ENCODE data around the gene ESPN. TPM values are rescaled to one million over a fixed set of nuclear protein-coding genes. Genes with fewer than 3 reads are reported as not detected.

The ESPN gene
- total and polyA plus RNA-seq, 10 of the 15 experiments (the other 5 are each of a cell fraction or from before 2014, with no cell fraction given): 0.18 to 0.71 (median 0.59) TPM; not detected in 7

- no peak for TF ChIP-seq POLR2AphosphoS2 (IDR thresholded peaks at IDR 0.05; ENCODE audit: low read depth, low read length)
- TF ChIP-seq PAX5 (IDR thresholded peaks at IDR 0.05; ENCODE audit: borderline replicate concordance, low read depth, low read length): no peak
- no peak for TF ChIP-seq MAX (IDR thresholded peaks at IDR 0.05; ENCODE audit: low read depth, low read length)
Observed at GRCh38 chr1:6468729-6469461, 44.3 kb downstream of the ESPN start (continued).

DNA sequence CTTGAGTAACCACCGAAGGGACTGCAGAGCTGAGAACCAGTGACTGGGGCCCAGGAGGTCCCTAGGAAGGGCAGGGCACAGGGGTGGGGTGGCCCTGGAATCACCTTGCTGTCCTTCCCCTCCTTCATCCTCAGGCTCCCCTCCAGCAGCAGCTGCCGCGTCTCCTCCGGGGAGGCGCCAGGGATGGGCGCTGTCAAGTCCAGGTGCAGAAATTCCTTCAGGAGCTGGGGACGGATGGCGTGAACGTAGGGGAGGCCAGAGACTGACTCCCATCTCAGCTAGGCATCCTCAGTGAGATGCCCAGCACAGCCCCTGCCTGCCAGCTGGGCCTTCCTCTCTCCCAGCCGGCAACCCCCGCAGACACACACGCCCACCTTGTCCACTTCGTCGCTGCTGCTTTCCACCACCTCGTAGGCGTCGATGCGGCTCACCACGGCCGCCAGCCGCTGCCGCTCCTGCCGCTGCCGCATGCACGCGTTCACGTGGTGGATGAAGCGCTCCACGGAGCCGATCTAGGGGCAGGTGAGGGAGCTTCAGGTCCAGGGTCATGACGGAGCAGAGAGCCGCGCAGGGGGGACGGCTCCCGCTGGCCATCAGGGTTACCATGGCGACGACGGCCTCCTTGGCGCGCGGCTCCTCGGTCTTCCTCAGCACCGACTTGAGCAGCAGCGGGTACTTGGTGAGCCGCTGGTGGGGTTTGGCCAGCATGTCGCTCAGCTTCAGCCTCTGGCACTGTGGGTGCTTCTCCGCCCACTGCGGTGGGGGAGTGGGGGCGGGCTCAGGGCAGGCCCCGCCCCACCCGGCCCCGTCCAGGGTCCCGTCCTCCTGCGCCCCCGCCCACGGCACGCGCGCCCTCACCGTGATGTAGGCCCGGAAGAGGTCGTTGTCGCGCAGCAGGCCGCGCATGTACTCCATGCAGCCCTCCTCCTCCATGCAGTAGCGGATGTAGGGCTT is 45.8 kb downstream of the ESPN start:
- H3K9me3 ChIP-seq (replicated peaks; ENCODE audit: control insufficient read depth, insufficient read depth, low read length): no peaks in the 10 kb centered on the region
- no peak for TF ChIP-seq SKIL (IDR thresholded peaks at IDR 0.05; ENCODE audit: low read depth, poor library complexity, severe bottlenecking)
- no peak for TF ChIP-seq CEBPB (IDR thresholded peaks at IDR 0.05; ENCODE audit: borderline replicate concordance in 1 of 2, low read depth in 2 of 2, low read length in 2 of 2)
- no peak for TF ChIP-seq ZZZ3 (IDR thresholded peaks at IDR 0.05; ENCODE audit: control insufficient read depth, insufficient read length, low read depth)
- no peak for TF ChIP-seq RELA (IDR thresholded peaks at IDR 0.05; ENCODE audit: borderline replicate concordance, partially characterized antibody)
- TF ChIP-seq SUZ12 (IDR thresholded peaks at IDR 0.05; ENCODE audit: unreplicated experiment): no peak
- TF ChIP-seq GABPA (IDR thresholded peaks at IDR 0.05; ENCODE audit: low read depth): no peak
- no peak for TF ChIP-seq BCL11A (IDR thresholded peaks at IDR 0.05; ENCODE audit: low read depth, low read length)
- no peak for TF ChIP-seq JUND (IDR thresholded peaks at IDR 0.05; ENCODE audit: low read depth, low read length)
- TF ChIP-seq NR2F1 (conservative IDR thresholded peaks at IDR 0.05): no peak
- ATAC-seq: no peak
- RAD21 ChIA-PET (ENCODE audit: unreplicated experiment): no interaction called here
- SMC1A ChIA-PET (ENCODE audit: uncharacterized antibody, unreplicated experiment): no interaction called here
- no peak overlapping the region for H3K9ac ChIP-seq (ENCODE audit: control insufficient read depth, insufficient read depth, low read length)
- intact Hi-C loops (cut with micrococcal nuclease; ENCODE audit: unreplicated experiment): no loop called here
- H4K20me1 ChIP-seq (ENCODE audit: control insufficient read depth, insufficient read depth): no peaks in the 10 kb centered on the region
- no peak for DNase-seq (ENCODE audit: low read depth, low spot score)
- H3K4me2 ChIP-seq (ENCODE audit: control insufficient read depth, insufficient read depth): no peak overlapping the region
- H2AFZ ChIP-seq (ENCODE audit: control insufficient read depth, low read depth, low read length): no peak overlapping the region
- POLR2A ChIA-PET: interaction anchor here (0.5 kb wide), 1 partner anchor 269 kb away, joined by 7 read pairs; no protein-coding TSS in a partner anchor
- FAIRE-seq: no peak
- no peaks in the 10 kb centered on the region for H3K4me1 ChIP-seq (ENCODE audit: control insufficient read depth, insufficient read depth, low read length)
- H3K27me3 ChIP-seq (replicated peaks in 1 of 2; ENCODE audit: control insufficient read depth in 2 of 2, insufficient read depth in 2 of 2, low read length in 1 of 2): peaks cover 0 to 1% of the 10 kb centered on the region in 2 experiments; a peak in 3 of 4 replicates
- no peak overlapping the region for H3K27ac ChIP-seq (ENCODE audit: control insufficient read depth, insufficient read depth)
- H3K36me3 ChIP-seq (ENCODE audit: control insufficient read depth in 2 of 2, insufficient read depth in 2 of 2, low read length in 1 of 2): no peaks in the 10 kb centered on the region
- WGBS (ENCODE audit: insufficient coverage, insufficient replicate concordance, low lambda C conversion rate, missing lambda C conversion rate): 86% methylated on average over 53 of the region's 67 CpGs
- BruUV-seq (replicated peaks): no TSS peak
- no peaks in the 10 kb centered on the region for H3K79me2 ChIP-seq (ENCODE audit: control insufficient read depth, insufficient read depth, low read length)
- in situ Hi-C loops (cut with MboI): no loop called here
- no peak overlapping the region for H3K4me3 ChIP-seq
- CTCF ChIA-PET: no interaction called here

Measured in GM12878 (cell line).